HepG2 (cell line): ENCODE measurements around the gene ISCU. TPM values are rescaled to one million over a fixed set of nuclear protein-coding genes. Genes with fewer than 3 reads are reported as not detected.

Experiments
- AGO2 ChIP-seq: fragments of 200-400 bp; formaldehyde crosslinking; optimal IDR thresholded peaks from 2 replicates; pipeline ENCODE3; 2017; ENCODE audit warnings: mild to moderate bottlenecking, low read depth, low read length, moderate library complexity
- CSRNP1 ChIP-seq: sonication (generic); formaldehyde crosslinking; IDR thresholded peaks from 2 replicates; pipeline ENCODE4 v1.8.1; 2023; ENCODE audit warnings: mild to moderate bottlenecking, missing genetic modification reagents
- FOSL2 ChIP-seq: sonication (generic); formaldehyde crosslinking; IDR thresholded peaks from 2 replicates; pipeline ENCODE4 v1.4.0; 2020; ENCODE audit warnings: missing genetic modification reagents
- FOXJ3 ChIP-seq: sonication (generic); formaldehyde crosslinking; IDR thresholded peaks from 2 replicates; pipeline ENCODE4 v1.4.0; 2020; ENCODE audit warnings: missing genetic modification reagents, mild to moderate bottlenecking, borderline replicate concordance
- GABPB1 ChIP-seq: IDR thresholded peaks from 2 replicates; pipeline ENCODE4 v1.6.1; 2016; ENCODE audit warnings: mild to moderate bottlenecking, missing genetic modification reagents, moderate library complexity, missing compliant biosample characterization
- GATAD2A ChIP-seq: IDR thresholded peaks from 2 replicates; pipeline ENCODE4 v1.6.1; 2016
- GRHL1 ChIP-seq: sonication (generic); formaldehyde crosslinking; conservative IDR thresholded peaks from 2 replicates; pipeline ENCODE4 v1.8.0; 2022; ENCODE audit warnings: missing genetic modification reagents
- HOXA9 ChIP-seq: sonication (generic); formaldehyde crosslinking; IDR thresholded peaks from 2 replicates; pipeline ENCODE4 v1.8.1; 2022; ENCODE audit warnings: missing genetic modification reagents, mild to moderate bottlenecking, moderate library complexity, borderline replicate concordance
- NFATC3 ChIP-seq: sonication (generic); formaldehyde crosslinking; IDR thresholded peaks from 2 replicates; pipeline ENCODE4 v1.5.1; 2020; ENCODE audit warnings: mild to moderate bottlenecking, missing genetic modification reagents
- NFE2 ChIP-seq: sonication (generic); formaldehyde crosslinking; IDR thresholded peaks from 2 replicates; pipeline ENCODE4 v1.4.0; 2020; ENCODE audit warnings: missing genetic modification reagents
- POLR2A ChIP-seq, 2 experiments: IDR thresholded peaks; 2 replicates each; pipeline ENCODE4 v1.6.1; 2011; ENCODE audit warnings: low read depth in 2 of 2, low read length in 2 of 2, mild to moderate bottlenecking in 1 of 2, moderate library complexity in 1 of 2; ENCODE audit not compliant: insufficient read depth in 1 of 2
- SAFB2 ChIP-seq: sonication (generic); formaldehyde crosslinking; IDR thresholded peaks from 2 replicates; pipeline ENCODE4 v1.5.1; 2020; ENCODE audit warnings: missing genetic modification reagents, low read depth, mild to moderate bottlenecking, borderline replicate concordance
- SOX13 ChIP-seq, 3 experiments: fragments of 450-650 bp in 1 of 3; sonication (generic) in 1 of 3; formaldehyde crosslinking in 1 of 3; IDR thresholded peaks in 2 of 3; conservative IDR thresholded peaks in 1 of 3; 2 replicates each; pipeline versions ENCODE4 v1.5.0 to v1.6.1; 2016 to 2020; ENCODE audit warnings: antibody characterized with exemption in 1 of 3, mild to moderate bottlenecking in 1 of 3, missing compliant biosample characterization in 1 of 3, missing genetic modification reagents in 1 of 3, moderate library complexity in 1 of 3
- SP5 ChIP-seq: IDR thresholded peaks from 2 replicates; pipeline ENCODE4 v1.6.1; 2016; ENCODE audit warnings: low read depth, borderline replicate concordance
- TMF1 ChIP-seq: sonication (generic); formaldehyde crosslinking; IDR thresholded peaks from 2 replicates; pipeline ENCODE4 v1.8.1; 2022; ENCODE audit warnings: low read depth, missing genetic modification reagents
- XBP1 ChIP-seq: sonication (generic); formaldehyde crosslinking; IDR thresholded peaks from 2 replicates; pipeline ENCODE4 v1.5.0; 2020; ENCODE audit warnings: missing genetic modification reagents
- ZBTB7B ChIP-seq: sonication (generic); formaldehyde crosslinking; IDR thresholded peaks from 2 replicates; pipeline ENCODE4 v1.4.0; 2020; ENCODE audit warnings: missing genetic modification reagents
- ZFP82 ChIP-seq: sonication (generic); formaldehyde crosslinking; IDR thresholded peaks from 2 replicates; pipeline ENCODE4 v1.5.1; 2020; ENCODE audit warnings: mild to moderate bottlenecking, missing genetic modification reagents, borderline replicate concordance
- ZKSCAN1 ChIP-seq: fragments of 150-350 bp; IDR thresholded peaks from 2 replicates; pipeline ENCODE4 v1.6.1; 2014; ENCODE audit warnings: low read length
- ZNF367 ChIP-seq: sonication (generic); formaldehyde crosslinking; IDR thresholded peaks from 2 replicates; pipeline ENCODE4 v1.4.0; 2020; ENCODE audit warnings: missing genetic modification reagents, borderline replicate concordance
- ZNF414 ChIP-seq: sonication (generic); formaldehyde crosslinking; IDR thresholded peaks from 2 replicates; pipeline ENCODE4 v1.5.0; 2020; ENCODE audit warnings: missing genetic modification reagents
- ZNF430 ChIP-seq: sonication (generic); formaldehyde crosslinking; IDR thresholded peaks from 2 replicates; pipeline ENCODE4 v1.9.0; 2021; ENCODE audit warnings: mild to moderate bottlenecking, missing genetic modification reagents
- ZNF589 ChIP-seq: sonication (generic); formaldehyde crosslinking; conservative IDR thresholded peaks from 2 replicates; pipeline ENCODE4 v1.8.0; 2022; ENCODE audit warnings: mild to moderate bottlenecking, moderate library complexity, missing genetic modification reagents
- ZNF737 ChIP-seq: sonication (generic); formaldehyde crosslinking; IDR thresholded peaks from 2 replicates; pipeline ENCODE4 v1.5.0; 2020; ENCODE audit warnings: missing genetic modification reagents, mild to moderate bottlenecking, borderline replicate concordance
- ZNF768 ChIP-seq: sonication (generic); formaldehyde crosslinking; IDR thresholded peaks from 2 replicates; pipeline ENCODE4 v1.4.0; 2020; ENCODE audit warnings: missing genetic modification reagents
- ZNF772 ChIP-seq: sonication (generic); formaldehyde crosslinking; IDR thresholded peaks from 2 replicates; pipeline ENCODE4 v1.5.0; 2020; ENCODE audit warnings: mild to moderate bottlenecking, missing genetic modification reagents
- ZNF83 ChIP-seq: sonication (generic); formaldehyde crosslinking; IDR thresholded peaks from 2 replicates; pipeline ENCODE4 v1.4.0; 2020; ENCODE audit warnings: missing genetic modification reagents, mild to moderate bottlenecking, borderline replicate concordance
- ZSCAN22 ChIP-seq: sonication (generic); formaldehyde crosslinking; IDR thresholded peaks from 2 replicates; pipeline ENCODE4 v1.4.0; 2020; ENCODE audit warnings: mild to moderate bottlenecking, missing genetic modification reagents
- polyA plus RNA-seq, 8 experiments: library from polyadenylated mRNA; depleted of rRNA in 3 of 8; stranded (reverse) in 7 of 8; unstranded in 1 of 8; fragments of >200 nt; fragmentation: Illumina TruSeq in 4 of 8; extraction: Trizol in 4 of 8; gene quantifications; 2 replicates each; pipeline versions ENCODE4 v1.2.1 to v1.2.3, GENCODE V29; 2011 to 2016; ENCODE audit warnings: low read depth in 4 of 8, missing spikeins in 1 of 8, mixed read lengths in 1 of 8; ENCODE audit not compliant: insufficient read depth in 1 of 8
- total RNA-seq, 5 experiments: library from RNA; depleted of rRNA; stranded (reverse); fragments of >200 nt; fragmentation: Illumina TruSeq; extraction: Trizol; gene quantifications; 2 replicates each; pipeline ENCODE4 v1.2.3, GENCODE V29; 2016; ENCODE audit warnings: low read depth in 1 of 5

Gene ISCU
- total and polyA plus RNA-seq, 2 of the 13 experiments (the other 11 are each of a cell fraction or from before 2014, with no cell fraction given), result 94.4 to 107 TPM

- TF ChIP-seq CSRNP1 (CRISPR knock-in tag) (peak; percentile 57; the same call in 1 of the 2 replicates), NFE2 (CRISPR knock-in tag) (no peak), ZNF83 (peak; percentile 79; the same call in 1 of the 2 replicates), GABPB1 (CRISPR knock-in tag) (peak; percentile 87), HOXA9 (CRISPR knock-in tag) (no peak), ZNF772 (CRISPR knock-in tag) (no peak), TMF1 (CRISPR knock-in tag) (no peak), ZNF430 (CRISPR knock-in tag) (no peak), SOX13 (IDR thresholded peaks at IDR 0.05) (no peak), SOX13 (CRISPR knock-in tag; conservative IDR thresholded peaks at IDR 0.05 in 1 of 2, IDR thresholded peaks at IDR 0.05 in 1 of 2) (no peak), ZNF414 (CRISPR knock-in tag) (no peak), ZNF768 (CRISPR knock-in tag) (peak; percentile 36; the same call in 1 of the 2 replicates), ZFP82 (peak; percentile 89), ZNF367 (no peak), GRHL1 (no peak), SP5 (peak; percentile 68; the same call in 1 of the 2 replicates), ZNF589 (CRISPR knock-in tag) (no peak), GATAD2A (no peak), FOSL2 (CRISPR knock-in tag) (peak; percentile 27; the same call in 1 of the 2 replicates), ZKSCAN1 (no peak), ZNF737 (CRISPR knock-in tag) (no peak), SAFB2 (CRISPR knock-in tag) (peak; percentile 96), ZBTB7B (CRISPR knock-in tag) (no peak; the same call in 1 of the 2 replicates), ZSCAN22 (no peak), AGO2 (peak; percentile 74), POLR2A (IDR thresholded peaks at IDR 0.05; ENCODE audit: insufficient read depth in 1 of 2, low read depth in 2 of 2, low read length in 2 of 2) (peak; percentile 63 to 78), NFATC3 (CRISPR knock-in tag) (no peak), XBP1 (CRISPR knock-in tag) (no peak), FOXJ3 (CRISPR knock-in tag) (0 out of 2 replicates have a peak, but pooled peaks have one; percentile 12)
Observed at GRCh38 chr12:108562348-108563135, at the start of gene ISCU (continued).
